Stimulated activated CD8-positive, alpha-beta memory T cell treated with anti-CD3 and anti-CD28 coated beads, Interleukin-2, amount 100 ng/mL, for 48 hours (primary cell): ENCODE results near the gene MDFIC.

ENCODE experiments used
- DNase-seq, 2 donors: peaks; one replicate each; pipeline ENCODE4 v3.0.0-alpha.2; 2020; ENCODE audit warnings: low read depth in 2 of 2

The MDFIC gene

GRCh38 chr7:115040057-115040456, 118.2 kb downstream of the MDFIC start:
- DNase-seq: no peak

- no peak for DNase-seq
Measured at GRCh38 chr7:115040495-115040894, 118.6 kb downstream of the MDFIC start.

- DNase-seq: no peak
Measured at GRCh38 chr7:115042596-115042995, 120.7 kb downstream of the MDFIC start.

GRCh38 chr7:115043605-115044004, 121.7 kb downstream of the MDFIC start:
- no peak for DNase-seq

GRCh38 chr7:115044224-115044623, 122.3 kb downstream of the MDFIC start:
- DNase-seq: no peak

GRCh38 chr7:115047958-115048720, 126.2 kb downstream of the MDFIC start:
- DNase-seq: no peak

- no peak for DNase-seq
Measured at GRCh38 chr7:115052706-115053105, 130.8 kb downstream of the MDFIC start.

- no peak for DNase-seq
Measured at GRCh38 chr7:115054478-115055065, 132.7 kb downstream of the MDFIC start.

GRCh38 chr7:115056019-115056418, 134.1 kb downstream of the MDFIC start:
- DNase-seq: no peak

- DNase-seq: no peak
Measured at GRCh38 chr7:115058726-115059125, 136.8 kb downstream of the MDFIC start.

GRCh38 chr7:115059321-115059720, 137.4 kb downstream of the MDFIC start:
- no peak for DNase-seq

GRCh38 chr7:115060095-115060870, 138.4 kb downstream of the MDFIC start:
- no peak for DNase-seq

- no peak for DNase-seq
Measured at GRCh38 chr7:115066050-115066449, 144.2 kb downstream of the MDFIC start.

- DNase-seq: no peak
Measured at GRCh38 chr7:115066634-115067033, 144.7 kb downstream of the MDFIC start.

- DNase-seq: no peak
Measured at GRCh38 chr7:115068220-115068619, 146.3 kb downstream of the MDFIC start.
